Measurements from ENCODE around the gene UBAC2.

UBAC2 gene

GRCh38 chr13:99370481-99371275 is 170.0 kb downstream of the UBAC2 start:
- H3K9me3 ChIP-seq (ENCODE audit: control insufficient read depth, low read length) = no peaks in the 10 kb centered on the region
- H3K4me3 ChIP-seq (ENCODE audit: extremely low read depth, insufficient read depth, low read length, poor library complexity, severe bottlenecking) = no peak overlapping the region
- H3K27ac ChIP-seq (ENCODE audit: low read depth, low read length, severe bottlenecking) = no peak overlapping the region
- peaks cover 17% of the 10 kb centered on the region for H3K36me3 ChIP-seq (ENCODE audit: control insufficient read depth, insufficient read depth, low read length)
- H3K4me1 ChIP-seq (ENCODE audit: control insufficient read depth, insufficient read depth, low read length, poor library complexity, severe bottlenecking) = no peaks in the 10 kb centered on the region
- WGBS, 2 experiments (ENCODE audit: insufficient coverage in 2 of 2) = 92 to 93% methylated on average over 7 to 8 of the region's 12 CpGs

GRCh38 chr13:99371956-99372355 is 171.3 kb downstream of the UBAC2 start:
- no peak overlapping the region for H3K27ac ChIP-seq (ENCODE audit: low read depth, low read length, severe bottlenecking)
- no peaks in the 10 kb centered on the region for H3K9me3 ChIP-seq (ENCODE audit: control insufficient read depth, low read length)
- 87% methylated on average over 3 of the region's 9 CpGs; no CpG with 5 or more reads in 1 of the 2 experiments for WGBS, 2 experiments (ENCODE audit: insufficient coverage in 2 of 2)
- H3K4me3 ChIP-seq (ENCODE audit: extremely low read depth, insufficient read depth, low read length, poor library complexity, severe bottlenecking) = no peak overlapping the region
- H3K36me3 ChIP-seq (ENCODE audit: control insufficient read depth, insufficient read depth, low read length) = peaks cover 25% of the 10 kb centered on the region
- H3K4me1 ChIP-seq (ENCODE audit: control insufficient read depth, insufficient read depth, low read length, poor library complexity, severe bottlenecking) = no peaks in the 10 kb centered on the region

GRCh38 chr13:99373436-99373835 is 172.8 kb downstream of the UBAC2 start:
- Histone ChIP-seq H3K4me3 (ENCODE audit: extremely low read depth, insufficient read depth, low read length, poor library complexity, severe bottlenecking) (no peak overlapping the region), H3K36me3 (ENCODE audit: control insufficient read depth, insufficient read depth, low read length) (peaks cover 36% of the 10 kb centered on the region), H3K27ac (ENCODE audit: low read depth, low read length, severe bottlenecking) (no peak overlapping the region), H3K4me1 (ENCODE audit: control insufficient read depth, insufficient read depth, low read length, poor library complexity, severe bottlenecking) (no peaks in the 10 kb centered on the region), H3K9me3 (ENCODE audit: control insufficient read depth, low read length) (no peaks in the 10 kb centered on the region)
- 92% methylated on average over 7 of the region's 8 CpGs for WGBS, 2 experiments (ENCODE audit: insufficient coverage in 2 of 2)

GRCh38 chr13:99374169-99374991 is 173.7 kb downstream of the UBAC2 start:
- Histone ChIP-seq H3K27ac (ENCODE audit: low read depth, low read length, severe bottlenecking) (no peak overlapping the region), H3K36me3 (ENCODE audit: control insufficient read depth, insufficient read depth, low read length) (peaks cover 42% of the 10 kb centered on the region), H3K4me3 (ENCODE audit: extremely low read depth, insufficient read depth, low read length, poor library complexity, severe bottlenecking) (no peak overlapping the region), H3K4me1 (ENCODE audit: control insufficient read depth, insufficient read depth, low read length, poor library complexity, severe bottlenecking) (no peaks in the 10 kb centered on the region), H3K9me3 (ENCODE audit: control insufficient read depth, low read length) (no peaks in the 10 kb centered on the region)
- 92 to 96% methylated on average over 5 to 7 of the region's 10 CpGs for WGBS, 2 experiments (ENCODE audit: insufficient coverage in 2 of 2)

GRCh38 chr13:99374994-99375737 is 174.5 kb downstream of the UBAC2 start:
- no peaks in the 10 kb centered on the region for H3K4me1 ChIP-seq (ENCODE audit: control insufficient read depth, insufficient read depth, low read length, poor library complexity, severe bottlenecking)
- H3K36me3 ChIP-seq (ENCODE audit: control insufficient read depth, insufficient read depth, low read length) = peaks cover 46% of the 10 kb centered on the region
- H3K27ac ChIP-seq (ENCODE audit: low read depth, low read length, severe bottlenecking) = no peak overlapping the region
- 94 to 100% methylated on average over 9 to 12 of the region's 12 CpGs for WGBS, 2 experiments (ENCODE audit: insufficient coverage in 2 of 2)
- H3K9me3 ChIP-seq (ENCODE audit: control insufficient read depth, low read length) = no peaks in the 10 kb centered on the region
- no peak overlapping the region for H3K4me3 ChIP-seq (ENCODE audit: extremely low read depth, insufficient read depth, low read length, poor library complexity, severe bottlenecking)

- Histone ChIP-seq H3K27ac (ENCODE audit: low read depth, low read length, severe bottlenecking) (no peak overlapping the region), H3K4me1 (ENCODE audit: control insufficient read depth, insufficient read depth, low read length, poor library complexity, severe bottlenecking) (no peaks in the 10 kb centered on the region), H3K36me3 (ENCODE audit: control insufficient read depth, insufficient read depth, low read length) (peaks cover 48% of the 10 kb centered on the region), H3K9me3 (ENCODE audit: control insufficient read depth, low read length) (no peaks in the 10 kb centered on the region), H3K4me3 (ENCODE audit: extremely low read depth, insufficient read depth, low read length, poor library complexity, severe bottlenecking) (no peak overlapping the region)
- WGBS, 2 experiments (ENCODE audit: insufficient coverage in 2 of 2) = 93% methylated on average over 2 of the region's 2 CpGs; no CpG with 5 or more reads in 1 of the 2 experiments
Observed at GRCh38 chr13:99375738-99376080, 175.1 kb downstream of the UBAC2 start.

- Histone ChIP-seq H3K4me3 (ENCODE audit: extremely low read depth, insufficient read depth, low read length, poor library complexity, severe bottlenecking) (no peak overlapping the region), H3K9me3 (ENCODE audit: control insufficient read depth, low read length) (no peaks in the 10 kb centered on the region), H3K4me1 (ENCODE audit: control insufficient read depth, insufficient read depth, low read length, poor library complexity, severe bottlenecking) (no peaks in the 10 kb centered on the region), H3K36me3 (ENCODE audit: control insufficient read depth, insufficient read depth, low read length) (peaks cover 48% of the 10 kb centered on the region), H3K27ac (ENCODE audit: low read depth, low read length, severe bottlenecking) (no peak overlapping the region)
- WGBS, 2 experiments (ENCODE audit: insufficient coverage in 2 of 2) = 92 to 93% methylated on average over 6 of the region's 6 CpGs
Observed at GRCh38 chr13:99376132-99376531, 175.5 kb downstream of the UBAC2 start.

GRCh38 chr13:99376924-99377323 is 176.3 kb downstream of the UBAC2 start:
- Histone ChIP-seq H3K36me3 (ENCODE audit: control insufficient read depth, insufficient read depth, low read length) (peaks cover 46% of the 10 kb centered on the region), H3K4me3 (ENCODE audit: extremely low read depth, insufficient read depth, low read length, poor library complexity, severe bottlenecking) (no peak overlapping the region), H3K9me3 (ENCODE audit: control insufficient read depth, low read length) (no peaks in the 10 kb centered on the region), H3K4me1 (ENCODE audit: control insufficient read depth, insufficient read depth, low read length, poor library complexity, severe bottlenecking) (no peaks in the 10 kb centered on the region), H3K27ac (ENCODE audit: low read depth, low read length, severe bottlenecking) (no peak overlapping the region)
- 99 to 100% methylated on average over 7 to 9 of the region's 9 CpGs for WGBS, 2 experiments (ENCODE audit: insufficient coverage in 2 of 2)

- WGBS, 2 experiments (ENCODE audit: insufficient coverage in 2 of 2) = 90% methylated on average over 7 to 8 of the region's 8 CpGs
- no peaks in the 10 kb centered on the region for H3K4me1 ChIP-seq (ENCODE audit: control insufficient read depth, insufficient read depth, low read length, poor library complexity, severe bottlenecking)
- no peak overlapping the region for H3K27ac ChIP-seq (ENCODE audit: low read depth, low read length, severe bottlenecking)
- no peak overlapping the region for H3K4me3 ChIP-seq (ENCODE audit: extremely low read depth, insufficient read depth, low read length, poor library complexity, severe bottlenecking)
- no peaks in the 10 kb centered on the region for H3K9me3 ChIP-seq (ENCODE audit: control insufficient read depth, low read length)
- H3K36me3 ChIP-seq (ENCODE audit: control insufficient read depth, insufficient read depth, low read length) = peaks cover 41% of the 10 kb centered on the region
Observed at GRCh38 chr13:99377641-99378040, 177.0 kb downstream of the UBAC2 start.

- Histone ChIP-seq H3K4me1 (ENCODE audit: control insufficient read depth, insufficient read depth, low read length, poor library complexity, severe bottlenecking) (no peaks in the 10 kb centered on the region), H3K9me3 (ENCODE audit: control insufficient read depth, low read length) (no peaks in the 10 kb centered on the region), H3K27ac (ENCODE audit: low read depth, low read length, severe bottlenecking) (no peak overlapping the region), H3K4me3 (ENCODE audit: extremely low read depth, insufficient read depth, low read length, poor library complexity, severe bottlenecking) (no peak overlapping the region), H3K36me3 (ENCODE audit: control insufficient read depth, insufficient read depth, low read length) (peaks cover 34% of the 10 kb centered on the region)
- WGBS, 2 experiments (ENCODE audit: insufficient coverage in 2 of 2) = 69 to 71% methylated on average over 3 of the region's 3 CpGs
Observed at GRCh38 chr13:99378985-99379733, 178.5 kb downstream of the UBAC2 start.

Measured in mesodermal cell (in vitro differentiated cells).